CD4-positive, alpha-beta T cell treated with Interleukin-4 for 4 hours (primary cell): ENCODE results near the gene TRIM74.
A peak's percentile ranks its signal among the peaks of the same experiment; 100 is the strongest.
"Not testable (repeated sequence)": the region's sequence is repeated elsewhere in the genome, so short reads cannot be mapped to it uniquely, and the experiment has no call there.

Source experiments
- DNase-seq: peaks from one replicate; pipeline ENCODE4 v3.0.0-alpha.2; 2020

TRIM74 gene

GRCh38 chr7:72954563-72955198 lies 14.6 kb downstream of the TRIM74 start:
- not testable (repeated sequence) for DNase-seq

- not testable (repeated sequence) for DNase-seq
Measured at GRCh38 chr7:72953901-72954562, 15.2 kb downstream of the TRIM74 start.

GRCh38 chr7:72950432-72950831 lies 18.8 kb downstream of the TRIM74 start:
- DNase-seq: not testable (repeated sequence)

- DNase-seq: not testable (repeated sequence)
Measured at GRCh38 chr7:72949686-72950085, 19.6 kb downstream of the TRIM74 start.

GRCh38 chr7:72949276-72949675 lies 20.0 kb downstream of the TRIM74 start:
- DNase-seq: not testable (repeated sequence)

GRCh38 chr7:72948714-72949113 lies 20.6 kb downstream of the TRIM74 start:
- not testable (repeated sequence) for DNase-seq

DNA sequence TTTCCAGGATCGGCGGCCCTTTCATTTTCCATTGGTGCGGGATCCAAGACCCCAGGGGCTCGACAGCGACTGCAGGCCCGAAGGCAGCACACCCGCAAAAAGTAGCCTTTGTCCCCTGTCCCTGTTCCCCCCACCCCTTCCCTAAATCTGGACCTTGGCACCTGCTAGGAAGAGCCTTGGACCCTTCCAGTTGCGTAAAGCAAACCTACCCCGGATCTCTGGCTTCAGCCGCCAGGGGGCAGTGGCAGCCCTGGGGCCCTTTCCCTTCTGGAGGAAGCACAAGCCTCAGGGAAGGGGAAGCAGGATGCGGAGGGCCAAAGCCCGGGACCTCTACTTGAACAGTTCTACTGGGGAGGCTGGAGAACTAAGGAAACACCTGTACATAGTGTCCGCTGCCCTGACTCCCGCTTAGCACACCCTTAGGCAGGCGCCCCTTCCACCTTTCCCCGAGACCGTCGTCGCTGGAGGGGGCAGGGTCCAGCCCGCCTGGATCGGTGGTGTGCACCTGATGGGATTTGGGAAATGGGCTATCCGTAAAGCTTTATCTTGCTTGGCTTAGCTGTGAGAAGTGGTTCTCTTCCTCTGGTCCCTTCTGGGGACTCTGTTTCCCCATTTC lies 23.0 kb downstream of the TRIM74 start:
- not testable (repeated sequence) for DNase-seq

- DNase-seq: not testable (repeated sequence)
Measured at GRCh38 chr7:72945597-72945996, 23.7 kb downstream of the TRIM74 start.

- DNase-seq: not testable (repeated sequence)
Measured at GRCh38 chr7:72944937-72945336, 24.3 kb downstream of the TRIM74 start.

- not testable (repeated sequence) for DNase-seq
Measured at GRCh38 chr7:72942956-72943355, 26.3 kb downstream of the TRIM74 start.

GRCh38 chr7:72942022-72942705 lies 27.1 kb downstream of the TRIM74 start:
- DNase-seq: peak; percentile 12

GRCh38 chr7:72928216-72928615 lies 41.0 kb downstream of the TRIM74 start:
- not testable (repeated sequence) for DNase-seq

GRCh38 chr7:72927791-72928190 lies 41.5 kb downstream of the TRIM74 start:
- not testable (repeated sequence) for DNase-seq

DNA sequence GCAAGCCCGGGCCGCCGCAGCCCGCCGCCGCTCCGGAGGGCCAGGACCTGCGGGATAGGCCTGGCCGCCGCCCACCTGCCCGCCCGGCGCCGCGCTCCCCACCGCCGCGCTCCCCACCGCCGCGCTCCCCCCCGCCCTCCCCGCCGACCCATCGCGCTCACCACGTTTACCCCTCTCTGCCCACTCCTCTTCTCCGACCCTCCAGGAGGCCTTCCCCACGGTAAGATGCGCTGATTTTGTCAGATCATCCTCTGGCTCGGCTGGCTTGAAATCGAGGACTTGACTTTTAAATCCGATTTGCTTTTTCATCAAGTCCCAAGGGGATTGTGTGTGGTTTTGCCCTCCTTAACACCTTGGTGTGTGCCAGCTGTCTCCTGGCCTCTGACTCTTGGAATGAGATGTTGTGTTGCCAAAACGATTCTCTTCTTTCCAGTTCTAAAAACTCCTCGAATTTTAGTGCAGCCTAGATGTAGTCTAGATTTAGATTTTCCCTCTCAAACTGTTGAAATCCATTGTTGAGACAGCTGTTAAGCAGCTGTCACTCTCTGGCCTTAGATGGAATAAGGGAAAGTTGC lies 43.6 kb downstream of the TRIM74 start:
- DNase-seq: no peak

DNA sequence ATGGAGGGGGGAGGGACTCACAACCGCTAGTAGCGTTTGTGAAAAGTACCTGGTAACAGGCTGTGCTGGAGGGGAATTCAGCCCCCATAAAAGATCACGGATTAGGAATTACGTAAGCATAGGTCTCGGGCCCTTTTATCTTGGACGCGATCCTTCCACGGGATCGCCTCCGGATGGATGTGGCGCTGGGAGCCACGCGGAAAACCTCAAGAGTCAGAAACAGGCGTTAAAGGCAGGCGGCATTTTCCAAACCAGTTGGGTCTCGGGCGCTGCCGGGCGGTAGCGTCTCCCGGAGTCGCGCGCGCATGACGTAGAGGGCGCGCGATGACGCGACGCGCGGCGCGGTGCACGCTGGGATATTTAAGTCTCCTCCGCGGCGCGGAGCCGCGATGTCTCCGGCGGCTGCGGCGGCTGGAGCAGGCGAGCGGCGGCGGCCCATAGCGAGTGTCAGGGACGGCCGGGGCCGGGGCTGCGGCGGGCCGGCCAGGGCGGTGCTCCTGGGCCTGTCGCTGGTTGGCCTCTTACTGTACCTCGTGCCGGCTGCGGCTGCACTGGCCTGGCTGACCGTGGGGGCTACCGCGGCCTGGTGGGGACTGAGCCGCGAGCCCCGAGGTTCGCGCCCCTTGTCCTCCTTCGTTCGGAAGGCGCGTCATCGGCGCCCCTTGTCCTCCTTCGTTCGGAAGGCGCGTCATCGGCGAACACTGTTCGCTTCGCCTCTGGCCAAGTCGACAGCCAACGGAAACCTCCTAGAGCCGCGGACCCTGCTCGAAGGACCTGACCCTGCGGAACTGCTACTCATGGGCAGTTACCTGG lies 44.3 kb downstream of the TRIM74 start, which contains the start of gene POM121:
POM121 (plus strand) TSS at position 363 of the 813 bp plus-strand sequence; CDS start at position 390, 27 bp downstream.
- peak; percentile 82 for DNase-seq

GRCh38 chr7:72924386-72924732 lies 44.9 kb downstream of the TRIM74 start:
- DNase-seq: no peak

DNA sequence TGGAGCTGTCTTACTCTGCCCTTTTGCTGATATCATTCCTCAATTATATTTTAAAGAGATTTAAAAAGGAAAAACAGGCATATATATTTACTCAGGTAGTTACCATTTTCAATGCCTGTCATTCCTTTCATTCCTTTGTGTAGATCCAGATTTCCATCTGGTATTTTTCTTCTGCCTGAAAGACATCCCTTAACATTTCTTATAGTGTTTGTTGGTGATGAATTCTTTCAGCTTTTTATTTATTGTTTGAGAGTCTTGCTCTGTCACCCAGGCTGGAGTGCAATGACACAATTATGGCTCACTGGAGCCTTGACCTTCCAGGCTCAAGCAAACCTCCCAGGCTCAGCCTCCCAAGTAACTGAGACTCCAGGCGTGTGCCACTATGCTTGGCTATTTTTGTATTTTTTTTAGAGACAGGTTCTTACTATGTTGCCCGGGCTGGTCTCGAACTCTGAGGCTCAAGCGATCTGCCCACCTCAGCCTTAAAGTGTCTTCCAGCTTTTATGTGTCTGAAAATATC lies 50.0 kb downstream of the TRIM74 start:
- no peak for DNase-seq

GRCh38 chr7:72914756-72915525 lies 54.3 kb downstream of the TRIM74 start:
- DNase-seq: peak; percentile 50

DNA sequence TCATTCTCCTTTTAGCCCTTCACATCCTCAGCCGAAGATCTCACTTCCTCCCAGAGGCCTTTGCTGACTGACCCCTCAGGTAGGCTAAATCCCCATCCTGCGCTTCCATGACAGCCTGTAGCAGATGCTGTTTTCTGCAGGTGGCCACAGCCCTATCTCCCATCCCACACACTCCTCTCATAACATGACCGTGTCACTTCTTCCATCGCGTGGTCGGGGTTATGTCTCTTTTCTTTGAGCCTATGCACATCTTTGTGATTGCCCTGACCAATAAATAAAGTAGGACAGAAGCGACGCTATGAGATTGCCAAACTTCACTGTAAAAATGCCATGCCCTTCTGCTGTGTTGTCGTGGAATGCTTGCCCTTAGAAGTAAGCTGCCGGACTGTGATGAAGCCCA lies 55.5 kb downstream of the TRIM74 start:
- DNase-seq: not testable (repeated sequence)

GRCh38 chr7:72911395-72911794 lies 57.9 kb downstream of the TRIM74 start:
- DNase-seq: not testable (repeated sequence)
